Muscle layer of duodenum (tissue), 2 donors: ENCODE measurements around the gene DCAF4.

Source experiments
- H3K27ac ChIP-seq: one replicate; pipeline ENCODE4 v1.7.0; 2013; ENCODE audit warnings: mild to moderate bottlenecking, low read length
- H3K27me3 ChIP-seq: one replicate; pipeline ENCODE4 v1.7.0; 2013; ENCODE audit warnings: low read depth, mild to moderate bottlenecking, control low read depth, low read length
- H3K36me3 ChIP-seq, 2 donors: one replicate each; pipeline ENCODE4 v1.7.0; 2013; ENCODE audit warnings: low read length in 2 of 2, control low read depth in 1 of 2, mild to moderate bottlenecking in 1 of 2; ENCODE audit not compliant: insufficient read depth in 2 of 2, control insufficient read depth in 1 of 2
- H3K4me1 ChIP-seq, 2 donors: one replicate each; pipeline ENCODE4 v1.7.0; 2013; ENCODE audit warnings: low read length in 2 of 2, mild to moderate bottlenecking in 2 of 2, control low read depth in 1 of 2, moderate library complexity in 1 of 2; ENCODE audit not compliant: insufficient read depth in 2 of 2, control insufficient read depth in 1 of 2
- H3K4me3 ChIP-seq, 2 donors: one replicate each; pipeline ENCODE4 v1.7.0; 2013; ENCODE audit warnings: low read length in 2 of 2, low read depth in 1 of 2, mild to moderate bottlenecking in 1 of 2
- H3K9me3 ChIP-seq, 2 donors: one replicate each; pipeline ENCODE4 v1.7.0; 2013; ENCODE audit warnings: low read length in 2 of 2, control low read depth in 1 of 2, mild to moderate bottlenecking in 1 of 2; ENCODE audit not compliant: control insufficient read depth in 1 of 2
- donor health status: healthy.

DCAF4 gene

DNA sequence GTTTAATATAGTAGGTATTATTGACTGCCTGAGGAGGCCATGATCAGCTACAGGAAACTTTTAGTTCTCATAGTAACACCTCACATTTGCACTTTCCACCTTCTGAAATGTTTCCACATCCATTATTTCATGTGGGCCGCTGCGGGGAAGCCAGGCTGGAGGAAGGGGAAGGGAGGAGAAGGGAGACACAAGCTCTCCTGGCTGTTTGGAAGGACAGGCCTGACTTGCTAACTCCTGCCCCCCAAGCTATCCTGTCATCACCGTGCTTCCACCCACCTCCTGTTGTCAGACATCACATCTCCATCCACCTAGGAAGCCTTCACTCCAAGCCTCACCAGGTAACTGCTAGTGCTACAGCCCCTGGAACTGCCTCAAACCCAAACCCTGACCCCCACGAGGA, 41.9 kb upstream of the DCAF4 start:
- no peaks in the 10 kb centered on the region for H3K36me3 ChIP-seq
- no peak overlapping the region for H3K27ac ChIP-seq
- H3K4me1 ChIP-seq, result no peaks in the 10 kb centered on the region
- no peak overlapping the region for H3K4me3 ChIP-seq
- H3K27me3 ChIP-seq, result no peaks in the 10 kb centered on the region
- no peaks in the 10 kb centered on the region for H3K9me3 ChIP-seq

DNA sequence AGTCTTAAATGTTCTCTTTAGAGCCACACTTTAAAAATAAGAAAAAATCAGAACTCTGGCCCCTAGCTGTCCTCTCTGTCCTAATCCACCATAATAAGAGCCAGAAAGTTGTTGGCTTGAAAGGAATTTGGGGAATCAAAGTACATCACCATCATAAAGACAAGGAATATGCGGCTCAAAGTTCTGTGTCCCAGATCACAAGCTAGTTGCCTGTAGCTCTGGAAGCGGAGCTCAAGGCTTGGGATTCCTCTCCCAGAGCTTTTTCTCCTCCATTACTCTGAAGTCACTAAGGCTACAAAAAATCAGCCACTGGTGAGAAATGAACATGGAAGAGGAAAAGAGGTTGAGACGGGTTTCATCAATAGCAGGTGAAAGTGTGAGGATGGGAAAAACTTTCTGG, 38.8 kb upstream of the DCAF4 start:
- H3K27ac ChIP-seq, result no peak overlapping the region
- H3K36me3 ChIP-seq, result no peaks in the 10 kb centered on the region
- no peaks in the 10 kb centered on the region for H3K9me3 ChIP-seq
- peaks cover 5% of the 10 kb centered on the region for H3K27me3 ChIP-seq
- H3K4me1 ChIP-seq, result peaks cover 0 to 14% of the 10 kb centered on the region in 2 donors
- no peak overlapping the region for H3K4me3 ChIP-seq

DNA sequence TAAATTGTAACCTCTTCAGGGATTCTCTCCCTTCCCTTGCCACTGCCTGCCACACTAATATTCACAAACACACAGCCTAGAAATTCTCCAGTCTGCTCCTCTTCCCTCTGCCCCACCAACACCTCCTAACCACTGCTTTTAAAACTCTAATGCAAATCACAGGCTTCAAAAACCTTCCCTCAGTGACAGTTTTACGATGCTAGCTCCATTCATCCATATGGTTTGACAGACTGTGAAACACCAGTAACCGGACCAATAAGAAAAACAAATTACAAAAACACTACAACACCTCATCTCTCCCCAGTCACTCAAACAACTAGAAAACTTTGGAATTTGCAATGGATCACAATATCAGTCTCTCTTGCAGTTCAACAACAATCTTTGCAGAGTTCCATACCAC, 38.1 kb upstream of the DCAF4 start:
- H3K27ac ChIP-seq, result no peak overlapping the region
- H3K9me3 ChIP-seq, result no peaks in the 10 kb centered on the region
- no peak overlapping the region for H3K4me3 ChIP-seq
- H3K27me3 ChIP-seq, result peaks cover 5% of the 10 kb centered on the region
- peaks cover 0 to 16% of the 10 kb centered on the region in 2 donors for H3K4me1 ChIP-seq
- H3K36me3 ChIP-seq, result no peaks in the 10 kb centered on the region

DNA sequence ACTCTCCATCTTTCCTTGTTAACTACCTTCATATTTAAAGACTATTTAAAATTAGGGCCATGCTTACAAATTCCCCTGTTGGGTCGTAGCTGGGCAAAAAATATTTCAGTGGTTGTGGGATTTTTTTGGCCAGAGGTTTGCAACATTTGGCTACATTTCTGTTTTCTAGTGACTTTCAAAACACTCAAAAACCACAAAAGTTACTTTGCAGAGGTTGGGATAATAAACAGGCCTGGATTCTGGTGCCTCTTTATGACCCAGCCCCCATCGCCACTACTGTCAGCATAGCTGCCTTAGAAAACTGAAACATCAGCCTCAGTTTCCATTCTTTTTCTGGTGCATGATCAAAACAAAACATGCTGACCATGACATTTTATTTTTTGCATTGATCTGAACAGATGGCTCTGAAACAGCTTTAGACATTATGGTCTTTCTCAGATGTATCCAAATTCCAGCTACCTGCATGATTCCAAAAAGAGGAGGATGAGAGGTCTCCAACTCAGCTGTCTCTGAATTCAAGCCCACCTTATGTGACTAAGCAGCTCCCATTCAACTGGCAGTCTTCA, 37.5 kb upstream of the DCAF4 start:
- H3K27me3 ChIP-seq, result peaks cover 5% of the 10 kb centered on the region
- peaks cover 0 to 16% of the 10 kb centered on the region in 2 donors for H3K4me1 ChIP-seq
- no peaks in the 10 kb centered on the region for H3K9me3 ChIP-seq
- H3K36me3 ChIP-seq, result no peaks in the 10 kb centered on the region
- no peak overlapping the region for H3K4me3 ChIP-seq
- no peak overlapping the region for H3K27ac ChIP-seq

DNA sequence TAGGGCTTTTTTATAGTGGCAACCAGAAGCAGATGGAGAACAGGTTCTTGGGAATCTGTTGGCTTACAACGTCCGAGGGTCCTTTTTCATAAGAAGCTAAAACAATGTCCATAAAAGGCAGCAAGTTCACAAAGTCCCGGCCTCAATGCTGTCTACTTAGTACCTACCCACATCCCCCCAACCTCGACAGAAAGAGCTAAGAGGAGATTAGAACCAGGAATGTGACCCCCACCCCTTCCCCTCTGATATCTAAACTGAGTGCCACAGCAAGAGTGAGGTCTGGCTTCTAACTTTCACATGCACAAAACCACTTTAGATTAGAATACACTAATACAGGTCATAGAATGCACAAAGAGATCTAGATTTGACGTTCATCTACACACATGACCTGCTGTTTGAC, 36.9 kb upstream of the DCAF4 start:
- H3K27me3 ChIP-seq, result peaks cover 5% of the 10 kb centered on the region
- no peaks in the 10 kb centered on the region for H3K36me3 ChIP-seq
- H3K4me3 ChIP-seq, result no peak overlapping the region
- H3K4me1 ChIP-seq, result peaks cover 0 to 17% of the 10 kb centered on the region in 2 donors
- no peaks in the 10 kb centered on the region for H3K9me3 ChIP-seq
- no peak overlapping the region for H3K27ac ChIP-seq

DNA sequence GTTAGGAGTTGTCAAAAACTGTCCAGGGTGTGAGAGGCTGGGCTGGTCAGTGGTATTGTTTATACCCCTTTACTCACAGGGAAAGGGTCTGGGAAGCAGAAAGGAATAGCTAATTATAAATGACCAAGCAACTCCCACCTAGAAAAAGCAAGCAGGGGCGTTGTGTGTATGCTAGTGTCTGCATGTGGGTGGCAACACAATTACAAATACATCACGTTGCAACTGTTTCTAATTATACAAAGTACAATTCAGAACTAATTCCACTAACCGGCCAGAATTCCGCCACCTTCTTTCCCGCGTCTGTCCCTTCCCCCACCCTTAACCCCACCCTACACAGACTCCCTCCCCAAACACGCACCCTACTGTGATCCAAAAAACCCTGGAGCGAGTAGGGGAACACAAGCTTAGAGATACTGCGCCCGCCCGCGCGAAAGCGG, 34.6 kb upstream of the DCAF4 start:
- Histone ChIP-seq H3K27me3 (peaks cover 12% of the 10 kb centered on the region), H3K9me3 (no peaks in the 10 kb centered on the region), H3K4me1 (peaks cover 6 to 27% of the 10 kb centered on the region in 2 donors)

DNA sequence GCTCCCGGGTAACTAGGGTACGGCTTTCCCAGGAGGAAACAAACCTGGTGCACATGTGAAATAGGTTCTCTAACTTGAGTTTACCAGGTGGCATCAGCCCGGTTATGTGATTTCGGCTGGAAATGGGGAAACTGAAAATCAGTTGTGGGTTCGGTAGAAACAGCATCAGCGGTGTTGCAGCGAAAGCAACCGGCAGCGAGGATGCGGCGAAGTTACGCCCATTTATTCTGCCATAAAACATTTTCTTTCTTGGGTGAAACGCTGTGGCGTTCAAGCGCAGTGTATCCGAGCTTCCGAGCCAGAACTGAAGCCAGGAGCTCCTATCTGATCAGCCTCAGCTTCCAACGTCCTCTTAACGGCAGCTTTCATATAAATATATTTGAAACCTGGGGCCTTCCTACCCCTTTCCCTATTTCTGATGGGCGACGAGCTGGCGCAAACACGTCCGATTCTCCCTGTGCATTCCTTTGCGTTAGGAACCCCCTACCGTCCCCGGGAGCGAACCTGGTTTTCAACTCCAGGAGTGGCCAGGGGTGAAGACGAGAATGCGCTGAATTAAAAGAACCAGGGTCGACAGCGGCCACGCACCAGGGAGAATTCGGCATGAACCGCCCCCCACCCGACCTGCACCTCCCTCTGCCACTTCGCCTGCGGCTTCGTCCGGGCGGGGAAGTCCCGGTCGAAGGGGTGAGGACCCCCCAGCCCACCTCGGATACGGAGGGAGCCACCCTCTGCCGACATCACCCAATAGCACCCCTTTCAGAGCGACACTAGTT, 34.0 kb upstream of the DCAF4 start:
- H3K36me3 ChIP-seq, result no peaks in the 10 kb centered on the region
- peak overlapping the region; percentile 71 to 98 for H3K4me3 ChIP-seq
- no peak overlapping the region for H3K27ac ChIP-seq
- H3K9me3 ChIP-seq, result no peaks in the 10 kb centered on the region
- H3K27me3 ChIP-seq, result peaks cover 12% of the 10 kb centered on the region
- H3K4me1 ChIP-seq, result peaks cover 6 to 27% of the 10 kb centered on the region in 2 donors

More for the DNA sequence above, 34.6 kb upstream of the DCAF4 start:
- no peaks in the 10 kb centered on the region for H3K36me3 ChIP-seq
- no peak overlapping the region for H3K27ac ChIP-seq
- H3K4me3 ChIP-seq, result peak overlapping the region; percentile 71 to 98

DNA sequence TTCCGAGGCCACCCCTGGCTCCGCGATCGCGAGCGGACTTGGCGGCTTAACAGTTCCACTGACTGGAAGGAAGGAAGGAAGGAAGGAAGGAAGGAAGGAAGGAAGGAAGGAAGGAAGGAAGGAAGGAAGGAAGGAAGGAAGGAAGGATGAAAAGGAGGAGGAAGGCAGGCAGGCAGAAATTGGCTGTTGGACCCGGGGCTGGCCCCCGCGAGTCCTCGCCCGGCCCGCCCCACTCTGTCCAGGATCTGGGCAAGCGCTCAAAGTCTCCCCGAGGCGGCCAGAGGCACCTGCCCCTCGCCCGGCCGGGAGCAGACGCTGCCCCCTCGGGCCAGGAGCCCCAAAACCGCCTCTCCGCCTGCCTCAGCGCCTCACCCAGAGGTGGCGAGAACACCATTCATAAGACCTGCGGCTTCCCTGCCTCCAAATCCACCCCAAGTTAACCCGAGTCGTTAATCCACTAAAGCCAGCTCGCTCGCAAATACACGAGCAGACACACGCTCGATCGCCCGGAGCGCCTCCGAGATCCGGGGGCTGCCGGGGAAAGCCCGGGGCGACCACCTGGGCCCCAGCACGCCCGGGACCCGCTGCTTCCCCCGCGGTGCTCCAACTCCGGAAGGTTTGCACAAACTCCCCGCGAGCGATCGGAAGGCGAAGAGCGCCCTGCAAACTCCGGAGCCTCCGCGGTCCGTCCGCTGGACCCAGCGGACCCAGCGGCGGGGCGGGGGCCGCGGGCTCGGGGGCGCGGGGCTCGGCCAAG, 33.2 kb upstream of the DCAF4 start:
- no peaks in the 10 kb centered on the region for H3K9me3 ChIP-seq
- peaks cover 12% of the 10 kb centered on the region for H3K27me3 ChIP-seq
- no peaks in the 10 kb centered on the region for H3K36me3 ChIP-seq
- H3K27ac ChIP-seq, result no peak overlapping the region
- H3K4me1 ChIP-seq, result peaks cover 6 to 27% of the 10 kb centered on the region in 2 donors
- peak overlapping the region; percentile 71 to 98 for H3K4me3 ChIP-seq

DNA sequence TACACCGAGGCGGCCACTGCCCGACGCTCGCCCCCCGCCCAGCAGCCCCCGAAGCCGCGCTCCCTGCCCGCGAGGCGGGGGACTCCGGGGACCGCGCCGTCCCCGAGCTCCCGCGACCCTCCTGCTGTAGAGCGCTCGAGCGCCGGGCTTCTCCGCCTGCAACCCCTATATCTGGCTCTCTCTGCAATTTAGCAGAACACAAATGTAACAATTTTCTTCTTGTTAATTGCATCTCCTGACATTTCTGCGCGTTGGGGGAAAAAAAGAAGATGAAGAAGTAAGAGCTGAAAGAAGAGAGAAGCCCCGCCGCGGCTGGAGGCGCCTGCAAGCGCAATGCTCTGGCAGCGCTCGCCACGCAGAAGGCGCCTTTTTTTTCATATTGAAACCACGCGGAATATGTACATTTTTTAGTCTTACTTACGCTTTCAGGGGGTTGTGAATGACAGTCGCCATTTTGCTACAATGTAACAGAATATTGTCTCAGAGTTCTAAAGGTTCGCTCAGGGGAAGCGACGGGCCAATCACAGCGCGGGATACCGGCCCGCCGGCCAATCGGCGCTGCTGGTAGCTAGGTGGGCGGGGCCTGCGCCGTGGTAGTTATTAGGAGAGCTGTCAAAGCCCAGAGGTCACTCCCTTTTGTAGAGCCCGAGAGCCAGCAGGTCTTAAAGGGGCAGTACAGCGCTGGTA, 32.5 kb upstream of the DCAF4 start, which contains the start of gene DPF3:
DPF3 (minus strand) TSS at position 466 of the 687 bp plus-strand sequence; CDS start at position 453, 13 bp downstream.
- Histone ChIP-seq H3K4me3 (peak within 1 kb of the TSS; percentile 76 to 98), H3K9me3 (no peaks in the 10 kb centered on the region), H3K4me1 (peaks cover 6 to 27% of the 10 kb centered on the region in 2 donors), H3K27ac (peak within 1 kb of the TSS; percentile 31), H3K27me3 (peaks cover 12% of the 10 kb centered on the region), H3K36me3 (no peaks in the 10 kb centered on the region)

DNA sequence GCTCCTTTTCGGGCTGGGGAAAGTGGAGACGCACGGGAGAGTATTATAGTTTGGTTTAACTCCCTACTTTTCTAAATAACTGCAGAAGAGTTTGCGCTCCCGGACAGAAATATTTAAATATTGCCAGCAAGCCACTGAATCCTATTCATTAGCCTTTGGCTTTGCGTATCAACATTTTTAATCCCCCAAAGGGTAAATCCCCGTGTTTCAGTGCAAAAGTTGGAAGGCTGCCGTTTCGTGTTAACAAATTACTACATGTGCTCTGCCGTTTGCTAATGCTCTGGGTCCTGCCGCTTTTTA, 32.0 kb upstream of the DCAF4 start:
- H3K4me3 ChIP-seq, result peak overlapping the region; percentile 76 to 98
- H3K36me3 ChIP-seq, result no peaks in the 10 kb centered on the region
- no peaks in the 10 kb centered on the region for H3K9me3 ChIP-seq
- peaks cover 6 to 27% of the 10 kb centered on the region in 2 donors for H3K4me1 ChIP-seq
- peak overlapping the region; percentile 31 for H3K27ac ChIP-seq
- H3K27me3 ChIP-seq, result peaks cover 12% of the 10 kb centered on the region
